DND-41 (cell line): ENCODE results near the gene TTC28.

ENCODE experiments used
- ATAC-seq: fragments of 200-7000 bp; cut with Tn5 transposase; 3 replicates; pipeline ENCODE4 v1.9.1; 2021; ENCODE audit warnings: low read depth; ENCODE audit not compliant: insufficient read depth
- DNase-seq: peaks from one replicate; pipeline ENCODE4 v3.0.0-alpha.2; 2020
- H2AFZ ChIP-seq: 2 replicates; pipeline ENCODE4 v1.6.0; 2012; ENCODE audit warnings: low read depth, low read length
- H3K27ac ChIP-seq: 2 replicates; pipeline ENCODE4 v1.5.1; 2012; ENCODE audit warnings: low read length, inconsistent platforms
- H3K27me3 ChIP-seq: fragments of 200-600 bp; sonication (generic); 2 replicates; pipeline ENCODE4 v1.6.0; 2012; ENCODE audit warnings: low read length, mild to moderate bottlenecking, inconsistent platforms; ENCODE audit not compliant: insufficient read depth, poor library complexity
- H3K36me3 ChIP-seq: 2 replicates; pipeline ENCODE4 v1.5.1; 2012; ENCODE audit warnings: low read length, inconsistent platforms; ENCODE audit not compliant: insufficient read depth
- H3K4me1 ChIP-seq: 2 replicates; pipeline ENCODE4 v1.5.1; 2012; ENCODE audit warnings: mild to moderate bottlenecking, low read length; ENCODE audit not compliant: insufficient read depth
- H3K4me2 ChIP-seq: 2 replicates; pipeline ENCODE4 v1.6.0; 2012; ENCODE audit warnings: mild to moderate bottlenecking, moderate library complexity, low read length, inconsistent platforms; ENCODE audit not compliant: insufficient read depth
- H3K4me3 ChIP-seq, 2 experiments: fragments of 200-600 bp in 1 of 2; shearing (Covaris generic) in 1 of 2; 2 replicates each; pipeline ENCODE4 v1.5.1; 2012 to 2016; ENCODE audit warnings: inconsistent platforms in 2 of 2, low read length in 2 of 2, mild to moderate bottlenecking in 2 of 2, low read depth in 1 of 2, moderate library complexity in 1 of 2
- H3K79me2 ChIP-seq: 2 replicates; pipeline ENCODE4 v1.6.0; 2012; ENCODE audit warnings: low read length, inconsistent platforms; ENCODE audit not compliant: insufficient read depth
- H3K9ac ChIP-seq: 2 replicates; pipeline ENCODE4 v1.6.0; 2012; ENCODE audit warnings: low read depth, mild to moderate bottlenecking, inconsistent platforms, low read length, moderate library complexity
- H3K9me3 ChIP-seq: 2 replicates; pipeline ENCODE4 v1.5.1; 2012; ENCODE audit warnings: low read length, moderate library complexity, mild to moderate bottlenecking, inconsistent platforms; ENCODE audit not compliant: insufficient read depth, severe bottlenecking
- H4K20me1 ChIP-seq: 2 replicates; pipeline ENCODE4 v1.6.0; 2012; ENCODE audit warnings: low read length; ENCODE audit not compliant: insufficient read depth
- CTCF ChIP-seq: IDR thresholded peaks from 2 replicates; pipeline ENCODE4 v1.5.1; 2012; ENCODE audit warnings: borderline replicate concordance, low read length, moderate library complexity, mild to moderate bottlenecking; ENCODE audit not compliant: poor library complexity, severe bottlenecking; ENCODE audit errors: extremely low read depth
- EZH2 ChIP-seq: IDR thresholded peaks from 3 replicates; pipeline ENCODE4 v1.6.1; 2012; ENCODE audit warnings: borderline replicate concordance, low read depth, mild to moderate bottlenecking, moderate library complexity, low read length, inconsistent platforms; ENCODE audit not compliant: severe bottlenecking

Gene TTC28

GRCh38 chr22:28435982-28436381 is 243.7 kb downstream of the TTC28 start:
- ATAC-seq, result no peak
- peaks cover 17% of the 10 kb centered on the region; the same call in 1 of the 2 replicates for H4K20me1 ChIP-seq
- TF ChIP-seq EZH2 (no peak), CTCF (no peak)
- no peak overlapping the region for H3K27ac ChIP-seq
- no peaks in the 10 kb centered on the region for H3K27me3 ChIP-seq
- H3K9me3 ChIP-seq, result no peaks in the 10 kb centered on the region
- H3K79me2 ChIP-seq, result peaks cover 98% of the 10 kb centered on the region
- peak overlapping the region in 1 of 2 experiments; percentile 20; a peak in 1 of 4 replicates for H3K4me3 ChIP-seq
- H3K4me1 ChIP-seq, result peaks cover 60% of the 10 kb centered on the region
- DNase-seq, result no peak
- no peak overlapping the region for H2AFZ ChIP-seq
- H3K36me3 ChIP-seq, result no peaks in the 10 kb centered on the region
- H3K4me2 ChIP-seq, result peak overlapping the region; percentile 78; the same call in 1 of the 2 replicates
- no peak overlapping the region for H3K9ac ChIP-seq

DNA sequence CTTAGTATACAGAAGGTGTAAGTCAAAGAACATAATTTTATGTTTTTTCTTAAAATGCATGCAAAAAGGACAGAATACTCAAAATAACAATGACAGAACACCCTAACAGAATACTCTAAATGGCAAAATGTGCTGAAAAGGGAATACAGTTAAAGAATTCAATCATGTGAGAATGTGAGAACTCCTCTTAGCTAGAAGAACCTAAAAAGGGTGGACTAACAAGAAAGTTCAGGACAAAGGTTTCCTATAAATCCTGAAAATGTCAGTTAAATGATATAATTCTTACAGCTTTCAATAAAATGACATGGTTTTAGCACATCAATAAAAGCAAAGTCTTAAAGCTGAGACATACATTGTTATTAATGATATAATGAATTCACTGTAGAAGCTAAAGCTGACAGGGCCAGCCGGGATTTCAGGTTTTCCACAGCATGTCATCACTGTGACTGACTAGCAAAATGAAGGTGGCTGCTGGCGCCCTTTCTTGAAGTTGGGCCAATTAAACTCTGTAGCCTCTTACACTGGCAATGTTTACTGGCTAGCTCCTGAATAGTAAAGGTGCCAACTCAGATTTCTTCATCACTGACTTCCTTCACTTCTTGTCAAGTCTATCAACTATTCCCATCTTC is 244.4 kb downstream of the TTC28 start:
- Histone ChIP-seq H3K27ac (no peak overlapping the region), H3K4me2 (peak overlapping the region; percentile 78; the same call in 1 of the 2 replicates), H3K9ac (no peak overlapping the region), H4K20me1 (peaks cover 23% of the 10 kb centered on the region; the same call in 1 of the 2 replicates), H3K27me3 (no peaks in the 10 kb centered on the region), H3K4me1 (peaks cover 52% of the 10 kb centered on the region), H3K79me2 (peaks cover 98% of the 10 kb centered on the region), H3K36me3 (no peaks in the 10 kb centered on the region), H3K4me3 (no peak overlapping the region; a peak in 1 of 4 replicates), H2AFZ (no peak overlapping the region), H3K9me3 (no peaks in the 10 kb centered on the region)
- DNase-seq, result no peak
- TF ChIP-seq CTCF (no peak), EZH2 (no peak)
- no peak for ATAC-seq

GRCh38 chr22:28430466-28431025 is 249.1 kb downstream of the TTC28 start:
- H3K4me2 ChIP-seq, result peak overlapping the region; percentile 38; the same call in 1 of the 2 replicates
- H2AFZ ChIP-seq, result no peak overlapping the region
- H3K4me3 ChIP-seq, result no peak overlapping the region
- peaks cover 8% of the 10 kb centered on the region for H3K4me1 ChIP-seq
- H4K20me1 ChIP-seq, result peaks cover 27% of the 10 kb centered on the region; the same call in 1 of the 2 replicates
- H3K27me3 ChIP-seq, result no peaks in the 10 kb centered on the region
- DNase-seq (no peak), ATAC-seq (no peak)
- no peaks in the 10 kb centered on the region for H3K36me3 ChIP-seq
- TF ChIP-seq CTCF (no peak), EZH2 (no peak)
- peaks cover 97% of the 10 kb centered on the region for H3K79me2 ChIP-seq
- no peak overlapping the region for H3K9ac ChIP-seq
- H3K9me3 ChIP-seq, result no peaks in the 10 kb centered on the region
- H3K27ac ChIP-seq, result no peak overlapping the region
